Activated CD8-positive, alpha-beta memory T cell treated with anti-CD3 and anti-CD28 coated beads for 24 hours (primary cell): Measurements from ENCODE around the gene BNIP1.

Experiments
- DNase-seq: peaks from one replicate; pipeline ENCODE4 v3.0.0-alpha.2; 2020

The BNIP1 gene

GRCh38 chr5:173172166-173172565, 27.8 kb downstream of the BNIP1 start:
- no peak for DNase-seq

GRCh38 chr5:173175523-173175922, 31.2 kb downstream of the BNIP1 start:
- no peak for DNase-seq

GRCh38 chr5:173178369-173178910, 34.1 kb downstream of the BNIP1 start:
- DNase-seq = no peak

- DNase-seq = no peak
These were observed 36.0 kb downstream of the BNIP1 start for GRCh38 chr5:173180331-173180730.

- no peak for DNase-seq
These were observed 42.9 kb downstream of the BNIP1 start for GRCh38 chr5:173187054-173187743.

DNA sequence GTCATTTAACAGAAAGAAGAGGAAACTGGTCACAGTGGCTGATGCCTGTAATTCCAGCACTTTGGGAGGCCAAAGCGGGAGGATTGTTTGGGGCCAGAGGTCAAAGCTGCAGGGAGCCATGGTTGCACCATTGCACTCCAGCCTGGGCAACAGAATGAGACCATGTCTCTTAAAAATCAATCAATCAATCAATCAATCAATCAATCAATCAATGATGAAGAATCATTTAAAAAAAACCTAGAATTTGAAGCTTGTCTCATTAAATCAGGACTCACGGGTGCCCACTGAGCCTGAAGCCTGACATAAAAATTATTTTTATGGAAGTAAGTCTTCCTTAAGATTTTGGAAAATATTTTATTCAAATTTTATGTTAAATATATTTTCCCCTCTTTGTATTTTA, 43.9 kb downstream of the BNIP1 start:
- DNase-seq = no peak

DNA sequence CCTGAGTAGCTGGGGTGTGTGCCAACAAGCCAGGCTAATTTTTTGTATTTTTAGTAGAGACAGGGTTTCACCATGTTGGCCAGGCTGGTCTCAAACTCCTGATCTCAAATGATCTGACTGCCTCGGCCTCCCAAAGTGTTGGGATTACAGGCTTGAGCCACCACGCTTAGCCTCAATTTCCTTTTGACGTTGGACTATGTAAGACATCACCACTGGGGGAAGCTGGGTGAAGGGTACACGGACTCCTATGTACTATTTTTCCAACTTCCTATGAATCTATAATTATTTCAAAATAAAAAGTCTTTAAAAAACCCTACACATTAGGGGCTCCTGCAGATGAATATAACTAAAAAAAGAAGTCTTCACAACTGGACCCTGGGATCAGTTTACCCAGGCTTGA, 46.7 kb downstream of the BNIP1 start:
- no peak for DNase-seq

DNA sequence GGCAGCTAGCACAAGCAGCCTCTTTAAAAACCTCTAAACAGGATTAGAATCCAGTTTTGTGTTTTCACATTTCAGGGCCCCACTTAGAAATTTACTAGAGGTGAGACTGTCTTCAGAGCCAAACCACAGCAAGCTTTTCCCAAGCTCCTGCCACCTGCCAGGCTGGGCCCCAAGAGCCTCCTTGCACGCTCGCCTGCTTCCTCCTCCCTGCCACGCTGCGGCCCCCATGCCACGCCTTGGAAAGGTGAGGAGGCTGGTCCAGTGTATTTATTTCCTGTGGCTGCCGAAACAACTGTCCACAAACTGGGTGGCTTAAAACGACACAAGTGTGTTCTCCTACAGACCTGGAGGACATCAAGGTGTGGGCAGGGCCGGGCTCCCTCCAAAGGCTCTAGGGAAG, 47.2 kb downstream of the BNIP1 start:
- DNase-seq = no peak

- DNase-seq = no peak
These were observed 48.2 kb downstream of the BNIP1 start for GRCh38 chr5:173192561-173192960.

DNA sequence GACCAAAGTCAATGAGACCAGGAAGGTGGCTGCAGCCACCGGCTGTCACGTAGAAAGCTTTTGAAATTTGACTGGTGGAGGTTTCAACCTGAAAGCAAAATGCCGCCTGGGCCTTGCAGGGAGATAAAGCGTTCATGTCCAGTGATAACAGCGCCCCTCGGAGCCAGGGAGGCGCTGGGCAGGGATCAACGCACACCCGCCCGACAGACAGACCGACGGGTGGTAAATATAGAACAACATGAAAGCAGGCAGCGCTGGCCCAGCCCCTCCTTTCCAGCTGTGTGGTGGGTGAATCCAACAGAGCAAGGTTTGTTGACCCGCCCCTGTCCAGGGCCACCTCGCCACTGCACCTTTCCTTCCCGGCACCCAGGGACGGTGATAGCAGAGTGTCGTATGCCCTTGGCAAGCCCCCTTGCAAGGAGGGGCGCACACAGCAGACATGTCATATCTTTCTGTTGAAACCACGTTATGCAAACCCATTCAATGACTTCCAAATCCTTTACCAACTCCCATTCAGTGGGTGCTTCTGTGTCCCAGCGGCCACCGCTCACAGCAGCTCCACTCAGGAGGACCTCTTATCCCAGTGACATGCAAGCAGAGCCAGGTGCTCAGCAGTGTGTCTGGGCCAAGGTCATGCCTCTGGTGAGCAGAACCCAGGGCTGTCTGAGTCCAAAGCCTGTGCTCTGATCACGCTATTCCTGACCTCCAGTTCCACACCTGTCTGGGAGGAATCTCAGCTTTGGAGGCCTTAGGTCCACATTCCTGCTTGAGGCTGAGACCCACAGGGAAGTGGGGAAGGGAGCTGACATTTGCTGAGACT, 52.0 kb downstream of the BNIP1 start:
- no peak for DNase-seq

DNA sequence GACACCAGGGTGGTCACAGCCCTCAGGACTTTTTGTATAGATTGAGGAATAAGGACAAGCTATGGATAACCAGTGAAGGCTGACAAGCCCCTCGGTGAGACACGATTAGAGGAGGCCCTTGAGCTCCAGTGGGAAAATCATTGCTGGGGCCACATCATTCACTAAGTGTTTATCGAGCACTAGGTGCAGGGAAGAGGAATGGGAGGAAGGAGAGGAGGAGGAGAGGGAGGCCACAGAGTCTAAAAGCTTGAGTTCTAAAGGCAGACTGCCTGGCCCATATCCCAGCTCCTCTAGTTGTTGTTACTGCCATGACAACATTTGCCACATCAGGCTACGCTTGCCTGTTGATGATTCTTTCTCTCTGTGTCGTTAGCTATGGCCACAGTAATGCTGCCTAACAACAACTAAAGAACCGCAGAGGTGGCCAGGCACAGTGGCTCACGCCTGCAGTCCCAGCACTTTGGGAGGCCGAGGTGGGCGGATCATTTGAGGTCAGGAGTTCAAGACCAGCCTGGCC, 53.1 kb downstream of the BNIP1 start:
- DNase-seq = no peak

- DNase-seq = no peak
These were observed 53.7 kb downstream of the BNIP1 start for GRCh38 chr5:173198049-173198448.

- no peak for DNase-seq
These were observed 56.0 kb downstream of the BNIP1 start for GRCh38 chr5:173200356-173200755.

GRCh38 chr5:173201636-173202265, 57.4 kb downstream of the BNIP1 start:
- DNase-seq = no peak

DNA sequence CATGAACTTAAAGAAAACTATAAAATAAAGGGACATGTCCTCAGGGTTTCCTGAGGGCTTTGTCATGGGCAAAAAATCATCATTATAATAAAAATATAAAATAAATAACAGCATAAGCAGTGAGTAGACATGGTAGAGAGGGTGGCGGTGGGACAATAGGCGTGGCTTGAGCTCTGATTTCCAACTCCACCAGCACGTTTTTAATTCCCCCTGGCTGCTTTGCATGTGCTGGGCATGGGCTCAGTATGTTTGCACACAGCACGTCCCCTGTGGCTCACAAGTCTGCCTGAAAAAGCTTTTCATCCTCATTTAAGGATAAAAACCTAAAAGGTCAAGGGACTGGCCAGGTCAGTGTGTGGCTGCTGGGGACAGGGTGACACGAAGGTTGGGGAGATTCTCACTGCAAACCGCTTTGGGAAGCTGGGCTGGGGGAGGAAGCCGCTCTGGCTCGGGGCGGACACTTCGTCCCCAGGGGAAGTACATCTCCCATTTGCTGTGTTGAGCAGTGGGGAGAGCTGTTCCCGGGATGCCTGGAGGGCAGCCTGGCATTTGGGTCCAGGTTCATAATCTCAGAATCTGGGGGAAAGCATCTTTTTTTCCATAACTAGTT, 58.0 kb downstream of the BNIP1 start:
- DNase-seq = no peak

DNA sequence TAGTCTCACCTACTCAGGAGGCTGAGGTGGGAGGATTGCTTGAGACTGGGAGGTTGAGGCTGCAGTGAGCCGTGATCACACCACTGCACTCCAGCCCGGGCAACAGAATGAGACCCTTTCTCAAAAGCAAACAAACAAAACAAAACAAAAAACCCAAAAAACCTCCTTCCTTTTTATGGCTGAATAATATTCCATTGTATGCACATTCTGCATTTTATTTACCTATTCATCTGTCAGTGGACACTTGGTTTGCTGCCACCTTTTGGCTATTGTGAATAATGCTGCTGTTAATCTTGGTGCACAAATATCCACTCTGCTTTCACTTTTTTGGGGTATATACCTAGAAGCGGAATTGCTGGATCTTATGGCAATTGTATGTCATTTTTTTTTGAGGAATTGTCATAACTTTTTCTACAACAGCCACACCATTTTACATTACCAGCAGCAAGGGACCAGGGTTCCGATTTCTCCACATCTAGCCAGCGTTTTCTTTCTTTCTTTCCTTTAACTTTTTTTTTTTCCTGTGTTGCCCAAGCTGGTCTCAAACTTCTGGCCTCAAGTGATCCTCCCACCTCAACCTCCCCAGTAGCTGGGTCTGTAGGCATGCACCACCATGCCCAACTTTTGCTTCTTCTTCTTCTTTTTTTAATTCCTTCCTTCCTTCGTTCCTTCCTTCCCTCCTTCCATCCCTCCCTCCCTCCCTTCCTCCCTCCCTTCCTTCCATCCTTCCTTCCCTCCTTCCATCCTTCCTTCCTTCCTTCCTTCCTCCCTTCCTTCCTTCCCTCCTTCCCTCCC, 60.1 kb downstream of the BNIP1 start:
- DNase-seq = no peak

- DNase-seq = no peak
These were observed 61.6 kb downstream of the BNIP1 start for GRCh38 chr5:173205916-173206315.

DNA sequence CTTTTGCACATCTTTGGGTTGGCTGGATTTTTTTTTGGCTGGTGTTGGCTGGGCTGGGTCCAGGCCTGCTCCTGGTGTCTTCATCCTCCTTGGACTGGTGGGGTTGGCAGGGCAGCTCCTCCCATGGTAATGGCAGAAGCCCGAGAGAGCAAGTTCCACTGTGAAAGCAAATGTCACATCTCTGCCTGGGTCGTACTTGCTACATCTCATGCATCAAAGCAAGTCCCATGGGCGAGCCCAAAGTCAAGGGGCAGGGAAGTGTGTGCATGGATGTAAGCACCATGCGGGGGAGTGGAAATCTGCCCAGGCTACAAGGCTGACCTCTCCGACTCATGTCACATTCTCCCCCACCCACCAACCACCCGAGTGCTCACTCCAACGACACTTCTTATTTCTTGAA, 64.0 kb downstream of the BNIP1 start:
- no peak for DNase-seq

- DNase-seq = no peak
These were observed 66.5 kb downstream of the BNIP1 start for GRCh38 chr5:173210877-173211276.

- DNase-seq = no peak
These were observed 67.0 kb downstream of the BNIP1 start for GRCh38 chr5:173211284-173211683.

DNA sequence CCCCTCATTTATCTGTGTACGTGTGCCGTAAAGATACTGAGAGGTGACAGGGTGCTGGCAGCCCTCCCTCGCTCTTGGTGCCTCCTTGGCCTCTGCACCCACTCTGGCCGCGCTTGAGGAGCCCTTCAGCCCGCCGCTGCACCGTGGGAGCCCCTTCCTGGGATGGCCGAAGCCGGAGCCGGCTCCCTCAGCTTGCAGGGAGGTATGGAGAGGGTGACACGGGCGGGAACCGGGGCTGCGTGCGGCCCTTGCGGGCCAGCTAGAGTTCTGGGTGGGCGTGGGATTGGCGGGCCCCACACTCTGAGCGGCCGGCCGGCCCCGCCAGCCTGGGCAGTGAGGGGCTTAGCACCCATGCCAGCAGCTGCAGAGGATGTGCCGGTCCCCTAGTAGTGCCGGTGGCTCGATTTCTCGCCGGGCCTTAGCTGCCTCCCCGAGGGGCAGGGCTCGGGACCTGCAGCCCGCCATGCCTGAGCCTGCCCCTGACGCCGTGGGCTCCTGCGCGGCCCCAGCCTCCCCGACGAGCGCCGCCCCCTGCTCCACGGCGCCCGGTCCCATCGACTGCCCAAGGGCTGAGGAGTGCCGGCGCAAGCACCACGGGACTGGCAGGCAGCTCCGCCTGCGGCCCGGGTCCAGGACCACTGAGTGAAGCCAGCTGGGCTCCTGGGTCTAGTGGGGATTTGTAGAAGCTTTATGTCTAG, 69.1 kb downstream of the BNIP1 start:
- DNase-seq = no peak
